DOHH2 (cell line): ENCODE measurements around the gene LGALS3.

Source experiments
- H3F3A ChIP-seq: fragments of 200-600 bp; sonication (generic), shearing (Covaris generic); 2 replicates; pipeline ENCODE4 v1.6.0; 2016; ENCODE audit warnings: antibody characterized with exemption, mild to moderate bottlenecking; ENCODE audit not compliant: control insufficient read depth, insufficient read depth
- H3K27ac ChIP-seq: fragments of 200-600 bp; sonication (generic); 2 replicates; pipeline ENCODE4 v1.5.1; 2014; ENCODE audit warnings: low read depth, mild to moderate bottlenecking, low read length, moderate library complexity
- H3K27me3 ChIP-seq: fragments of 200-600 bp; sonication (generic); 2 replicates; pipeline ENCODE4 v1.6.1; 2014; ENCODE audit warnings: mild to moderate bottlenecking, low read length, mixed read lengths; ENCODE audit not compliant: control insufficient read depth
- H3K36me3 ChIP-seq: fragments of 200-600 bp; sonication (generic); 2 replicates; pipeline ENCODE4 v1.6.1; 2014; ENCODE audit warnings: mild to moderate bottlenecking, low read length, moderate library complexity, mixed read lengths; ENCODE audit not compliant: control insufficient read depth
- H3K4me1 ChIP-seq: fragments of 200-600 bp; sonication (generic); 2 replicates; pipeline ENCODE4 v1.6.1; 2014; ENCODE audit warnings: mild to moderate bottlenecking, low read length, mixed read lengths; ENCODE audit not compliant: control insufficient read depth
- H3K4me2 ChIP-seq: fragments of 200-600 bp; sonication (generic); 2 replicates; pipeline ENCODE4 v1.6.0; 2014; ENCODE audit warnings: mild to moderate bottlenecking, low read length, moderate library complexity
- H3K4me3 ChIP-seq: fragments of 200-600 bp; sonication (generic); 2 replicates; pipeline ENCODE4 v1.5.1; 2014; ENCODE audit warnings: mild to moderate bottlenecking, low read length, mixed read lengths
- H3K79me2 ChIP-seq: fragments of 200-600 bp; sonication (generic); 2 replicates; pipeline ENCODE4 v1.6.1; 2014; ENCODE audit warnings: mild to moderate bottlenecking, low read length, mixed read lengths; ENCODE audit not compliant: control insufficient read depth
- H3K9me2 ChIP-seq: fragments of 200-600 bp; sonication (generic); replicated peaks from 2 replicates; pipeline ENCODE4 v1.6.1; 2014; ENCODE audit warnings: mild to moderate bottlenecking, low read length, mixed read lengths; ENCODE audit not compliant: control insufficient read depth
- H3K9me3 ChIP-seq: fragments of 200-600 bp; sonication (generic); 2 replicates; pipeline ENCODE4 v1.6.1; 2014; ENCODE audit warnings: antibody characterized with exemption, low read length, mixed read lengths; ENCODE audit not compliant: control insufficient read depth, insufficient read depth
- H4K20me1 ChIP-seq: fragments of 200-600 bp; sonication (generic); 2 replicates; pipeline ENCODE4 v1.6.0; 2014; ENCODE audit warnings: low read depth, mild to moderate bottlenecking, antibody characterized with exemption, low read length, moderate library complexity; ENCODE audit not compliant: control insufficient read depth, insufficient read depth
- EZH2phosphoT487 ChIP-seq: fragments of 200-600 bp; sonication (generic); IDR thresholded peaks from 2 replicates; pipeline ENCODE4 v1.6.1; 2017; ENCODE audit warnings: borderline replicate concordance, mild to moderate bottlenecking, antibody characterized with exemption, low read length, moderate library complexity, mixed read lengths
- TF ChIP-seq, protein P1 (sequence below): fragments of 200-600 bp; sonication (generic); IDR thresholded peaks from one replicate; pipeline ENCODE4 v1.5.1; 2014; ENCODE audit warnings: antibody characterized with exemption, mild to moderate bottlenecking, low read depth, low read length; ENCODE audit not compliant: poor library complexity, severe bottlenecking

The LGALS3 gene

GRCh38 chr14:55153951-55154350 is 24.9 kb downstream of the LGALS3 start:
- Histone ChIP-seq H3K4me2 (no peak overlapping the region), H3K9me3 (no peaks in the 10 kb centered on the region), H3K9me2 (no peaks in the 10 kb centered on the region), H3K79me2 (no peaks in the 10 kb centered on the region), H3F3A (no peaks in the 10 kb centered on the region), H3K4me3 (no peak overlapping the region), H3K27me3 (no peaks in the 10 kb centered on the region), H3K27ac (no peak overlapping the region), H3K36me3 (peaks cover 82% of the 10 kb centered on the region), H4K20me1 (no peaks in the 10 kb centered on the region), H3K4me1 (no peaks in the 10 kb centered on the region)
- TF ChIP-seq, protein P1, sequence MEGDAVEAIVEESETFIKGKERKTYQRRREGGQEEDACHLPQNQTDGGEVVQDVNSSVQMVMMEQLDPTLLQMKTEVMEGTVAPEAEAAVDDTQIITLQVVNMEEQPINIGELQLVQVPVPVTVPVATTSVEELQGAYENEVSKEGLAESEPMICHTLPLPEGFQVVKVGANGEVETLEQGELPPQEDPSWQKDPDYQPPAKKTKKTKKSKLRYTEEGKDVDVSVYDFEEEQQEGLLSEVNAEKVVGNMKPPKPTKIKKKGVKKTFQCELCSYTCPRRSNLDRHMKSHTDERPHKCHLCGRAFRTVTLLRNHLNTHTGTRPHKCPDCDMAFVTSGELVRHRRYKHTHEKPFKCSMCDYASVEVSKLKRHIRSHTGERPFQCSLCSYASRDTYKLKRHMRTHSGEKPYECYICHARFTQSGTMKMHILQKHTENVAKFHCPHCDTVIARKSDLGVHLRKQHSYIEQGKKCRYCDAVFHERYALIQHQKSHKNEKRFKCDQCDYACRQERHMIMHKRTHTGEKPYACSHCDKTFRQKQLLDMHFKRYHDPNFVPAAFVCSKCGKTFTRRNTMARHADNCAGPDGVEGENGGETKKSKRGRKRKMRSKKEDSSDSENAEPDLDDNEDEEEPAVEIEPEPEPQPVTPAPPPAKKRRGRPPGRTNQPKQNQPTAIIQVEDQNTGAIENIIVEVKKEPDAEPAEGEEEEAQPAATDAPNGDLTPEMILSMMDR = no peak
- no peak for TF ChIP-seq EZH2phosphoT487

DNA sequence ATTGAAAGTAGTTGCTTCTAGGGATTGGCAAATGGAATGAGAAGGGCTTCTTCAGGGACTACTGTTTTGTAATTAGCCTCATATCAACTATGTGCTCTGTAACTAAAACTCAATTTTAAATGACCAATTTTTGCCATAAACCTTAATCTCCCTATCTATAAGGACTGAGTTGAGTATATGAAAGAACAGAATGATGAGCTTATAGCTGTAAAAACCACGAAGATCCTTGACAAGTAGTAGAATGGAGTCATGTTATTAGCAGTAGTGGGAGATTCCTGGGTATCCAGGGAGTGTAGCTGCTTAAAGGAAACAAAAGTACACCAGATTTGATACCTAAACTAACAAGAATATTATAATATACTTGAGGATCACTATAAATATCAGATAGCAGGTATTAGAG is 28.0 kb downstream of the LGALS3 start:
- H3K36me3 ChIP-seq = peaks cover 73% of the 10 kb centered on the region
- H3K27me3 ChIP-seq = no peaks in the 10 kb centered on the region

GRCh38 chr14:55158412-55158811 is 29.4 kb downstream of the LGALS3 start:
- Histone ChIP-seq H4K20me1 (no peaks in the 10 kb centered on the region), H3K79me2 (no peaks in the 10 kb centered on the region), H3K27ac (no peak overlapping the region), H3K9me2 (no peaks in the 10 kb centered on the region), H3K4me1 (no peaks in the 10 kb centered on the region), H3K4me3 (no peak overlapping the region), H3K36me3 (peaks cover 71% of the 10 kb centered on the region), H3F3A (no peaks in the 10 kb centered on the region), H3K4me2 (no peak overlapping the region), H3K9me3 (no peaks in the 10 kb centered on the region), H3K27me3 (no peaks in the 10 kb centered on the region)
- TF ChIP-seq, protein P1 = no peak
- no peak for TF ChIP-seq EZH2phosphoT487

More for the DNA sequence above, 28.0 kb downstream of the LGALS3 start:
- Histone ChIP-seq H3K27ac (no peak overlapping the region), H3K9me3 (no peaks in the 10 kb centered on the region), H3F3A (no peaks in the 10 kb centered on the region), H3K4me2 (no peak overlapping the region), H3K9me2 (no peaks in the 10 kb centered on the region), H4K20me1 (no peaks in the 10 kb centered on the region), H3K4me3 (no peak overlapping the region), H3K79me2 (no peaks in the 10 kb centered on the region), H3K4me1 (no peaks in the 10 kb centered on the region)
- TF ChIP-seq EZH2phosphoT487 = no peak
- TF ChIP-seq, protein P1 = no peak
